OCI-LY1 (cell line): ENCODE data around the gene CWH43.

Source experiments
- H2AFZ ChIP-seq: fragments of 200-600 bp; sonication (generic), shearing (Covaris generic); 2 replicates; pipeline ENCODE4 v1.6.0; 2014; ENCODE audit warnings: antibody characterized with exemption, mild to moderate bottlenecking, low read length
- H3F3A ChIP-seq: fragments of 200-600 bp; sonication (generic), shearing (Covaris generic); 2 replicates; pipeline ENCODE4 v1.6.0; 2014; ENCODE audit warnings: mild to moderate bottlenecking, antibody characterized with exemption, low read length, moderate library complexity; ENCODE audit not compliant: insufficient read depth
- H3K27ac ChIP-seq: fragments of 200-600 bp; sonication (generic); 2 replicates; pipeline ENCODE4 v1.5.1; 2014; ENCODE audit warnings: low read length, mixed run types, mild to moderate bottlenecking, low read depth; ENCODE audit not compliant: poor library complexity, severe bottlenecking
- H3K27me3 ChIP-seq: fragments of 200-600 bp; sonication (generic); 2 replicates; pipeline ENCODE4 v1.6.0; 2014; ENCODE audit warnings: antibody characterized with exemption, mild to moderate bottlenecking, low read length, moderate library complexity; ENCODE audit not compliant: insufficient read depth
- H3K36me3 ChIP-seq: fragments of 200-600 bp; sonication (generic); 2 replicates; pipeline ENCODE4 v1.6.1; 2014; ENCODE audit warnings: mild to moderate bottlenecking, antibody characterized with exemption, low read length, moderate library complexity, mixed read lengths; ENCODE audit not compliant: insufficient read depth
- H3K4me1 ChIP-seq: fragments of 200-600 bp; sonication (generic); 2 replicates; pipeline ENCODE4 v1.5.1; 2014; ENCODE audit warnings: mild to moderate bottlenecking, low read length, moderate library complexity; ENCODE audit not compliant: insufficient read depth, severe bottlenecking
- H3K4me2 ChIP-seq: fragments of 200-600 bp; sonication (generic), shearing (Covaris generic); 2 replicates; pipeline ENCODE4 v1.6.1; 2014; ENCODE audit warnings: low read length
- H3K4me3 ChIP-seq: fragments of 200-600 bp; sonication (generic); 2 replicates; pipeline ENCODE4 v1.5.1; 2014; ENCODE audit warnings: low read length, low read depth, mild to moderate bottlenecking, mixed read lengths; ENCODE audit not compliant: poor library complexity, severe bottlenecking
- H3K79me2 ChIP-seq: fragments of 200-600 bp; shearing (Covaris generic); 2 replicates; pipeline ENCODE4 v1.6.1; 2016; ENCODE audit warnings: mixed run types, low read length, mixed read lengths; ENCODE audit not compliant: insufficient read depth
- H3K9ac ChIP-seq: fragments of 200-600 bp; sonication (generic), shearing (Covaris generic); 2 replicates; pipeline ENCODE4 v1.6.1; 2014; ENCODE audit warnings: mild to moderate bottlenecking, low read length, mixed read lengths
- H3K9me2 ChIP-seq: fragments of 200-600 bp; sonication (generic), shearing (Covaris generic); 2 replicates; pipeline ENCODE4 v1.6.1; 2014; ENCODE audit warnings: low read depth, mild to moderate bottlenecking, low read length, mixed read lengths
- H3K9me3 ChIP-seq: fragments of 200-600 bp; shearing (Covaris generic); 2 replicates; pipeline ENCODE4 v1.6.1; 2014; ENCODE audit warnings: low read length, mixed read lengths
- H4K20me1 ChIP-seq: fragments of 200-600 bp; sonication (generic), shearing (Covaris generic); 2 replicates; pipeline ENCODE4 v1.6.0; 2016; ENCODE audit warnings: mild to moderate bottlenecking, low read length; ENCODE audit not compliant: insufficient read depth
- EZH2 ChIP-seq: fragments of 200-600 bp; sonication (generic), shearing (Covaris generic); IDR thresholded peaks from 2 replicates; pipeline ENCODE4 v1.8.0; 2017; ENCODE audit warnings: borderline replicate concordance, mixed run types, mild to moderate bottlenecking, antibody characterized with exemption, low read length, moderate library complexity, mixed read lengths
- TF ChIP-seq, protein P1 (sequence below): fragments of 200-600 bp; sonication (generic), shearing (Covaris generic); IDR thresholded peaks from 2 replicates; pipeline ENCODE4 v1.5.1; 2017; ENCODE audit warnings: mild to moderate bottlenecking, antibody characterized with exemption, low read length, moderate library complexity, mixed read lengths

Gene CWH43

DNA sequence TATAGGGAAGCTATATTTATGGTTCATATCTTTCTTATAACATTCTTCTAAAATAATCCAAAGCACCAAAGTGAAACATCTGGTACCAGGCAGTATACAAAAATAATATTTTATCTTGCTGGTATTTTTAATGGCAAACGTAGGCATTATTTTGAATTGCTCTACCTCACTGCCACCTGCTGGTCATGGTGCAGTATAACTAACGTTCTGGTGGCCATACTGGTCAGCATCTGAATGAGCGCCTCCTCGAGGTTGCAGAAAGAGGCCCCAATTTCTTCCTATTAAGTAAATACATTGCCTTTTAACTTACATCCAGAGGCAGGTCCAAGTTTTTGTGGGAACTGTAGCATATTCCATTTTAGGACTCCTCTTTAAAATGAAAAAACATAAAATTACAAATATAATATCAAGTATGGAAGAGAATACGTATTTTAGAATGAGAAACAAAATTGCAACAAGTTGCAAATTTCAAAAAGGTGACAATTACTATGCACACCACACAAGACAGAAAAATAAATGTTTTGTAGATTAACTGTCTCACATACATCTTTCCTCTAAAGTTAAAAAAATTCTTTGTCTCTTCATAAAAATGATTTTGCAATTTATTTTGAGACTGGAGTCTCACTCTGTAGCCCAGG is 22.9 kb upstream of the CWH43 start:
- Histone ChIP-seq H3K9ac (no peak overlapping the region), H3K79me2 (no peaks in the 10 kb centered on the region), H3K9me3 (no peaks in the 10 kb centered on the region), H4K20me1 (no peaks in the 10 kb centered on the region), H3K4me3 (no peak overlapping the region), H3K27me3 (no peaks in the 10 kb centered on the region), H2AFZ (no peak overlapping the region), H3K9me2 (no peaks in the 10 kb centered on the region), H3K36me3 (no peaks in the 10 kb centered on the region), H3K4me2 (no peak overlapping the region), H3F3A (no peaks in the 10 kb centered on the region), H3K27ac (no peak overlapping the region), H3K4me1 (no peaks in the 10 kb centered on the region)
- TF ChIP-seq, protein P1, sequence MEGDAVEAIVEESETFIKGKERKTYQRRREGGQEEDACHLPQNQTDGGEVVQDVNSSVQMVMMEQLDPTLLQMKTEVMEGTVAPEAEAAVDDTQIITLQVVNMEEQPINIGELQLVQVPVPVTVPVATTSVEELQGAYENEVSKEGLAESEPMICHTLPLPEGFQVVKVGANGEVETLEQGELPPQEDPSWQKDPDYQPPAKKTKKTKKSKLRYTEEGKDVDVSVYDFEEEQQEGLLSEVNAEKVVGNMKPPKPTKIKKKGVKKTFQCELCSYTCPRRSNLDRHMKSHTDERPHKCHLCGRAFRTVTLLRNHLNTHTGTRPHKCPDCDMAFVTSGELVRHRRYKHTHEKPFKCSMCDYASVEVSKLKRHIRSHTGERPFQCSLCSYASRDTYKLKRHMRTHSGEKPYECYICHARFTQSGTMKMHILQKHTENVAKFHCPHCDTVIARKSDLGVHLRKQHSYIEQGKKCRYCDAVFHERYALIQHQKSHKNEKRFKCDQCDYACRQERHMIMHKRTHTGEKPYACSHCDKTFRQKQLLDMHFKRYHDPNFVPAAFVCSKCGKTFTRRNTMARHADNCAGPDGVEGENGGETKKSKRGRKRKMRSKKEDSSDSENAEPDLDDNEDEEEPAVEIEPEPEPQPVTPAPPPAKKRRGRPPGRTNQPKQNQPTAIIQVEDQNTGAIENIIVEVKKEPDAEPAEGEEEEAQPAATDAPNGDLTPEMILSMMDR = peak; percentile 100
- no peak for TF ChIP-seq EZH2

DNA sequence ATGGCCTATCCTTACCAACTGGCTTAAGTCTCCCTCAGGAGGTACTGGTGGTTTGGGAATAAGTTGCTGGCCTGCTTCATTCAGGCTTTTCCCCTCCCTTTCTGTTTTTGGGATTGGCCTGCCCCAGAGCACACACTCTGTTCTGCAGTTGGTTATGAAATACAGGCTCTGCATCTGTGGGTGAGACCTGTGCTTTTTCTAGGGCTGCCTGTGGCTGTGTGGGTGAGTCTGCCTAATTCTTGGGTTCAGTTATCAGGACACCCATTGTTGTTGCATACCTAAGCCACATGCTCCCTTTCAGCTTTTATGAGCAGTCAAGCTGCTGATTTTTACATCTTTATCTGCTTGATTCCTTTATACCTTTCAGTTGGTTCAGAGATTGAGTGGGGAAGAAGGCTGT is 19.0 kb upstream of the CWH43 start:
- Histone ChIP-seq H3K4me3 (no peak overlapping the region), H3F3A (no peaks in the 10 kb centered on the region), H3K4me1 (no peaks in the 10 kb centered on the region), H3K9ac (no peak overlapping the region), H3K36me3 (no peaks in the 10 kb centered on the region), H3K9me3 (no peaks in the 10 kb centered on the region), H2AFZ (no peak overlapping the region), H3K9me2 (no peaks in the 10 kb centered on the region), H3K79me2 (no peaks in the 10 kb centered on the region), H3K4me2 (no peak overlapping the region), H3K27me3 (no peaks in the 10 kb centered on the region), H3K27ac (no peak overlapping the region), H4K20me1 (no peaks in the 10 kb centered on the region)
- TF ChIP-seq, protein P1 = no peak
- no peak for TF ChIP-seq EZH2

DNA sequence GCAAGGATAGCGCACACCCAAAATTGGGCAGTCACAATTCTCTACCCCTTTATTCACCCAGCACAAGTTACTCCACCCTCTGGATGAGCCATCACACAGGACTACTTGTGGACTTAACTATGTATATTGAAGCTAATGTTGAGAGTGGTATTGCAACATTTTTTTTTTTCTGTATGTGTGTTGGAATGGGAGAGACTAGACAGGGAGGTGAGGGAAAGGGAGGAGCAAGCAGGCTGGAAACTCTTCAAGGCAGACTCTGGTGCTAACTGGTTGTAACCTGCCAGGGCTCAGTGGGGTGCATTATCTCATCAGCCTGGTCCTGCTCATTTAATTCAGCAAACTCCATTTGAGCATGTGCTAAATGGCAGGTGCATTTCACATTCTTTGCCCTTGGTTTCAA is 18.4 kb upstream of the CWH43 start:
- no peaks in the 10 kb centered on the region for H3K36me3 ChIP-seq
- no peaks in the 10 kb centered on the region for H3K4me1 ChIP-seq
- H3K79me2 ChIP-seq = no peaks in the 10 kb centered on the region
- H4K20me1 ChIP-seq = no peaks in the 10 kb centered on the region
- TF ChIP-seq, protein P1 = no peak
- TF ChIP-seq EZH2 = no peak
- no peak overlapping the region for H3K27ac ChIP-seq
- H3K4me3 ChIP-seq = no peak overlapping the region
- H2AFZ ChIP-seq = no peak overlapping the region
- no peak overlapping the region for H3K4me2 ChIP-seq
- H3K27me3 ChIP-seq = no peaks in the 10 kb centered on the region
- no peaks in the 10 kb centered on the region for H3F3A ChIP-seq
- H3K9me2 ChIP-seq = no peaks in the 10 kb centered on the region
- no peaks in the 10 kb centered on the region for H3K9me3 ChIP-seq
- no peak overlapping the region for H3K9ac ChIP-seq
